ENCODE results near the gene FAM222B.

Gene FAM222B

GRCh38 chr17:28765038-28765437 lies 77.6 kb downstream of the FAM222B start:
- no peak for DNase-seq (ENCODE audit: low read depth)

DNA sequence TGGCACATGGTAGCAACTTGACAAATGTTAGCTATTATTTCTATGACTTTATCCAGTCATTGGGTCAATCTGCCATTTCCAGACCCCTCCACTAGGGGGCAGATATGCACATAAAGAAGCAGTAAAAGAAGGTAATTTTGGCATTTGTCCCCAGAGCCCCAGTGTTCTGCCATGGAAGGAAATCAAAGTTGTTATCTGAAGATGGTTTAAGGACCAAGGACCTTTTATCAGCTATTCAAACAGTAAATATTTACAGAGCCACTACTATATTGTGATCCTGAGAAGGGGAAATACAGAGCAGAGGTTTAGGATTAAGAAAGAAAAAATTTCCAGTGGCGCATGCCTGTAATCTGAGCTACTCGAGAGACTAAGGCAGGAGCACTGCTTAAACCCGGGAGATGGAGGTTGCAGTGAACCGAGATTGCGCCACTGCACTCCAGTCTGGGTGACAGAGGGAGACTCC lies 78.8 kb downstream of the FAM222B start:
- DNase-seq (ENCODE audit: low read depth): peak; percentile 43

DNA sequence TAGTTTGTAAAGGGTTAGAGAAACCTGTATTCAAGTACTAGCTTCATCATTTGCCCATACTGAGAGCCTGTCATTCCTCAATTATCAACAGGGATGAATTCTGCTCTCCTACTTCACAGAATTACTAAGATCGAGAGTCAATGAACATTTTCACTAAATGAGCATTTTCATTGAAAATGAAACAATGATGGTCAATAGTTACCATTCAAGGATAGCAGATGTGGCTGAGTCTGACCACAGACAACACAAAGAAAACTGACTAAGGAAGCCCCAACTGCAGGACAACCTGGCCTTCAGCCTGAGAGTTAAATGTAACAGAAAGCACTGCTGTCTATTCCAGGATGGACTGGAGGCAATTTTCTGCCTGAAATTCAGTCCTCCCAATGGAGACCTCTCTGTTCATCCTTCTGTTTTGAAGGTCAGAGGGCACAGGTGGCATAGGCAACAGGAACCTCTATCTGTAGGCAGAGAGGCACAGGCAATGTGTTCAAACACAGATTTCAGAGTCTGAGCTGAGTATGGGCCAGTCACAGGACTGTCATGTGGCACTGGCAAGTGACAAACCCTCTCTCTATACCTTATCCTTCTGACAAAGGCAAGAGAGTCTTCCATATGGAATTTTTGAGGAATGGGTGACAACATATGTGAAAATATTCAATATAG lies 79.3 kb downstream of the FAM222B start:
- DNase-seq (ENCODE audit: low read depth): no peak

- DNase-seq (ENCODE audit: low read depth): no peak
These were observed 81.7 kb downstream of the FAM222B start for GRCh38 chr17:28760601-28761562.

- DNase-seq (ENCODE audit: low read depth): no peak
These were observed 83.2 kb downstream of the FAM222B start for GRCh38 chr17:28759256-28759865.

DNA sequence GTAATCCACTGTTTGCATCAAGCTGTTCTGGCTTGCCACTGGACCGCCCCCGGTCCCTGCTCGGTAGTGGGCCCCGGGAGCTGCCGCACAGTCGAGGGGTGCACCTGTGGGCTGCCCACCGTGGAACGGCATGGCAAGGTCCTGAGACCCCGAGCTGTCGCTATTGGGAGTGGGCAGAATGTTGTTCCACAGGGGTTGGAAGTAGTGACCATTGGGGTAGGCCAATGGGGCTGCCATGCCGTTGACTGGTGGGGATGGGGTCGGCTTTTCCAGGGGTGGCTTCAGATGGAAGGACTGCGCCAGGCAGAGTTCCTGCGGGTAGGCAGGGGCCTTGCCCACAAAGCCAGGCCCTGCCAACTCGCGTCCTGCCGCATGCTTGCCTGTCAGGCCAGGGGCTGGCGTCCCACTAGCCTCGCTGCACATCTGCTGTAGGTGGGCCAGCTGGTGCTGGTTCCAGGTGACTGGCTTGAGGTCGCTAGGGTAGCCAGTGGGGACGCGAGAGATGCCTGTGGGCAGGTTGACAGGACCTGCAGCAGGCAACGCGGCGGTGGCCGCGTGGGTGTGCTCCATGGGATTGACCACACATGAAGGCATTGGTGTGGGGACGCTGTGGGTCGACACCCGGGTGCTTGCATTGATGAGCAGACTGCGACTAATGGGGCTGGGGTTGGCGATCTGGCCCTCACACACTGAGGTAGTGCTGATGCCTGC lies 84.0 kb downstream of the FAM222B start:
- no peak for DNase-seq (ENCODE audit: low read depth)

DNA sequence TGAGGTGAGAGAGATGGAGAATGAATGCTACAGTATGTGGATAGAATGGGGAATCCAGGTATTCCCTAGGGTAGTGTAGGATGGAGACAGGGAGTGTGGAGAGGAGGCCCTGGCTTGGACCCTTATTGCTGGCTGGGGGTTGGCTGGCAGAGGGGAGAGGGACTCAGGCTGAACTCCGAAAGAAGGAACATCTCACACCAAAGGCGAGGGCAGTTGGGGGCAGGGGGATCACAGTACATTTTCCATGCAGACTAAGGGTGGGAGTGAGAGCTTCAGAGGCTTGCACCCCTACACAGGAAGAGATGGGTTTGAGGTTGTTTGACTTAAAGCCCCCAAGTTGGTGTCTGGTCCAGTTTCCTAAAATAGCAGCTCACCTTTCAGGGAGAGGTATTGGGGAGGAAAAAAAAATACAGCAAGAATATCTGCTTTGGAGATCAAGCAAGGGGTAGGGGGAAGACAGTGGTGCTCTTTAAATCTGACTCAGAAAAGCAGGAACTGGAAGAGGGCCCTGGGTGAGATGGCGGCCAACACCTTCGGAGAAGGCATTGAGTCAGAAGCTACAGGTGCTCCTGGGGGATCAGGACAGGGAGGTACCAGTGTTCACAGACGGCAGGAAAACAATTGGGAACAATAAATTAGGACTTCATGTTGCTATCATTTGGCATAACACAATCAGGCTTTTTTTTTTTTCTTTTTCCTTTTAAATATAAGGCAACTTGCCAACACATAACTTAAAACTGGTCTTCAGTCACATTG lies 86.4 kb downstream of the FAM222B start:
- DNase-seq (ENCODE audit: low read depth): no peak

DNA sequence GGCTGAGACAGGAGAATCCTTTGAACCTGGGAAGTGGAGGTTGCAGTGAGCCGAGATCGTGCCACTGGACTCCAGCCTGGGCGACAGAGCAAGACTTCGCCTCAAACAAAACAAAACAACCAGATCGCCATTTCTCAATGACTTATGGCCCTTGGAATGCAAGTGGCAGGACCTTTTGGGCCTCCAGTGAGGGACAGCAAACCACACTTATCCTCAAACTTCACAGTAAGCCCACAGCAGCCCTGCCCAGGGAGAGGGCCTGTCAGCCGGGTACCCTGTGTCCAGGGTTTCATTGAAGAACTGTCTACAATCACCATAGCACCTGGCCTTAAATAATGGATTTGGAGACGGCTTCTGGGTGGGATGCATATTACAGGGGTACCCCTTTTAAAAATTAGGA lies 87.1 kb downstream of the FAM222B start:
- no peak for DNase-seq (ENCODE audit: low read depth)

DNA sequence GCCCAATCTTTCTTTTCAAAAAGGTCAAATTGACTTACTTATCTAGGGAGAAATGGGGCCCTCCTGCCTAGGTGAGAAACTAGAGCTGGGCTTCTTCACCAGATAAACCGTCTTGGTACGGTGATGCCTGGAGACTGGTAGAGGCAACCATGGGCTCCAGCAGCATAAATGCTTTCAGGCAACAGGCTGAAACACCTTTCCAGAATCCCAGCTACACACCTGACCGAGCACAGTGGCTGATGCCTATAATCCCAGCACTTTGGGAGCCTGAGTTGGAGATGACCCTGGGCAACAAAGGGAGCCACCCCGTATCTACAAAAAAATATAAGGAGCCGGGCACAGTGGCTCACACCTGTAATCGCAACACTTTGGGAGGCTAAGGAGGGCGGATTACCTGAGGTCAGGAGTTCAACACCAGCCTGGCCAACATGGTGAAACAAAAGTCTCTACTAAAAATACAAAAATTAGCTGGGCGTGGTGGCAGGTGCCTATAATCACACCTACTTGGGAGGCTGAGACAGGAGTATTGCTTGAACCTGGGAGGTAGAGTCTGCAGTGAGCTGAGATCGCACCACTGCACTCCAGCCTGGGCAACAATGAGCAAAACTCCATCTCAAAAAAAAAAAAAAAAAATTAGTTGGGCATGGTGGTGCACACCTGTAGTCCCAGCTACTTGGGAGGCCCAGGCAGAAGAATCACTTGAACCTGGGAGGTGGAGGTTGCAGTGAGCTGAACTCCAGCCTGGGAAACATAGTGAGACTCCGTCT lies 90.8 kb downstream of the FAM222B start:
- no peak for DNase-seq (ENCODE audit: low read depth)

DNA sequence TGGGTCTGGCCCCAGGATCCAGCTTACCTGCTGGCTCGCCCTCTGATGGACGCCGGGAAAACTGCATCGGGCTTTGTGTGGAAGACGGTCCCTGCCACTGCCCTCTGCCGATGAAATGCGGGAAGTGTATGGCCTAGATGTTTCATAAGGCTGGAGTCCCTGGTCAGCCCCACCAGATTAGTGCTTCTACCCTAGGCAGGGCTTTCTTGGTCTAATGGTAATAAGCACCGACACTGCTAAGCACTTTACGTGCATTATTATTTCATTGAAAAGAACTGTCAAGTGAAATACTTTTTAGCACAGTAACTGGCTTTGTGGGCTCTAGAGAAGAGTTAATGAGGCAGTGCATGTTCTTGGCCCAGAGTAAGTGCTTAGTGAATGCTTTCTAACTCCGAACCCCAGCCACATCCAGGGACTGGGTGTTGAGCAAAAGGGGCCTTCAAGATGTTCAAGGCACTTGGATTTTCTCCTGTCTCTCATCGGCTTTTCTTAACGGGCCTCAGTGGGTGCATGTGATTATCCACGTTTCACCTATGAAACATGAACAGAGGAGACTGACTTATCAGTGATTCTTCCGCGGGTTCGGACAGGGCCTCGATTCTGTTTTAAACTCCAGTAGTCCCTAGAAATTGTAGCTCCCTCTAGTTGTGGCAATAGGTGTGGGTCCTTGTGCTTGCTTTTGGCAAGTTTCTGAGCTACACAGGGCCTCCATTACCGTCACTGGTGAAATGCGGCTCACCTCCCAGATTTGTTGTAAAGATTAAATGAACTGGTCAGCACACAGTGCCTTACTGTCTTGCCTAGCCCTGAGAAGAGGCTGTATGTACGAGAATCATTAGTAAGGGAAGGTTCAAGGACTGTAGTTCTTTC lies 92.2 kb downstream of the FAM222B start:
- no peak for DNase-seq (ENCODE audit: low read depth)

GRCh38 chr17:28749516-28750177 lies 92.9 kb downstream of the FAM222B start:
- no peak for DNase-seq (ENCODE audit: low read depth)

GRCh38 chr17:28748852-28749515 lies 93.6 kb downstream of the FAM222B start:
- DNase-seq (ENCODE audit: low read depth): no peak

DNA sequence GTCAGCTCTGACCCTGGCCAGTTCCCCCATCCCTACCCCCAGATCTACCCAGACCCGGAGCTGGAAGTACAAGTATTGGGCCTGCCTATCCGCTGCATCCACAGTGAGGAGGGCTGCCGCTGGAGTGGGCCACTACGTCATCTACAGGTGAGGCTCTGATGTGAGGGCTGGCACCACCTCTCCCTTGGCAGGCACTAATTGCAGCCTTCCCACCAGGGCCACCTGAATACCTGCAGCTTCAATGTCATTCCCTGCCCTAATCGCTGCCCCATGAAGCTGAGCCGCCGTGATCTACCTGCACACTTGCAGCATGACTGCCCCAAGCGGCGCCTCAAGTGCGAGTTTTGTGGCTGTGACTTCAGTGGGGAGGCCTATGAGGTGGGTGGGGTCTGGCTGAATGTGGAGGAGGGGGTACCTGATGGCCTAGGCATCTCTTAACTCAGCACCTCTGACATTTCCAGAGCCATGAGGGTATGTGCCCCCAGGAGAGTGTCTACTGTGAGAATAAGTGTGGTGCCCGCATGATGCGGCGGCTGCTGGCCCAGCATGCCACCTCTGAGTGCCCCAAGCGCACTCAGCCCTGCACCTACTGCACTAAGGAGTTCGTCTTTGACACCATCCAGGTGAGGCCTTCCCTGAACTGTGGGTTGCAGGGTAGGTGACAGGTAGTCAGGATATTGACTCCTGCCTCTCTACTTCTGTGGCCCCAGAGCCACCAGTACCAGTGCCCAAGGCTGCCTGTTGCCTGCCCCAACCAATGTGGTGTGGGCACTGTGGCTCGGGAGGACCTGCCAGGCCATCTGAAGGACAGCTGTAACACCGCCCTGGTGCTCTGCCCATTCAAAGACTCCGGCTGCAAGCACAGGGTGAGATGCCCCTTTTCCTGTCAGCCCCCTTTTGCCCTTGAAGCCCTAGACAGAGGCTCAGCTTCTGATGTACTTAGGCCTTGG lies 94.5 kb downstream of the FAM222B start:
- no peak for DNase-seq (ENCODE audit: low read depth)

- DNase-seq (ENCODE audit: low read depth): no peak
These were observed 95.4 kb downstream of the FAM222B start for GRCh38 chr17:28747051-28747691.

DNA sequence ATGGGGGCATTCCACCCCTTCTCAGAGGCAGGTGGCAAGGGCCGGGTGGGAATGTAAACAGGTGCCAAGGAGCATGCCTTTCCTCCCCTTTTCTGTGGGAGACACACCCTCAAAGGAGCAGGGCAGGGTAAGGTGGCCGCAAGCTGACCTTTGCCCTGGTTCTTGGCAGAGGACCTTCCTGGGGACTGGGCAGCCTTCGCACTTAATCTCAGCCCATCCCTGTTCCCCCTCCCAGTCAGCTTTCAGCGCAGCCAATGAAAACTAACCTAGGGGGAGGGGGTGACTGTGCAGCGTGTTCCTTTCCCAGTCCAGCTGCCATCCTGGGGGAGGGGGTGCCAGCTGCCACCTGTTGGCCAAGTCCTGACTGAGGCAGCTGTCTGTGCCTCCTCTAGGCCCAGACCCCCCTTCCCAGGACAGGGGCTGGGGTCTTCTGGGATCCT lies 96.0 kb downstream of the FAM222B start:
- no peak for DNase-seq (ENCODE audit: low read depth)

DNA sequence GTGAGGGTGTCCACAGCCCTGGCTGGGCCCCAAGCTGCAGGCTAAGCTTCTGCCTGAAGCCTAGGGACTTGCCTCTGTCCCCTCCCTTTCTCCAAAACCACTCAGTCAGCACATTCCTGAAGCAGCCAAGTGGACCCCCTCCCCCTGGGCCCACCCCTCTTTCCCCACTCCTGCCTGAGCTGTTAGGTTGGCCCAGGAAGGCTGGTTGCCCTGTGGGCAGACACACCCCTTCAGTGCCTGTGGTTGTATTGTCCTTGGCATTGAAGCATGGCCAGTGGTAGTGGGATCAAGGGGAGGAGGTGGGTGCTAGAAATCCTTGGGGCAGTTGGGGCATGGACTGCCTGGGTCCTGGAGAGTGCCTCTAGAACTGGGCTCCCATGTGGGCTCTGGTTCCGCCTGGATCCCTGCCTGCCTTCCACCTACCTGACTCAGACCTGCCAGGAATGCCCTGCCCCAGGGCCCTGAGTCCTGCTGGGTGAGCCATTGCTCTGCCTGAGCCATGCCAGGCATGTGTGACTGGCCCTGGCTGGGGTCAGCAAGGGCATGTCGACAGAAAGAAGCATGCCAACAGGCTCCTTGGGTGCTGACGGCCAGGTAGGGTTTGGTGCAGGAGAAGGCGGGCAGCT lies 96.7 kb downstream of the FAM222B start:
- no peak for DNase-seq (ENCODE audit: low read depth)
